HepG2 (cell line): ENCODE results near the gene MXD3. TPM values are rescaled to one million over a fixed set of nuclear protein-coding genes. Genes with fewer than 3 reads are reported as not detected.
A peak's percentile ranks its signal among the peaks of the same experiment; 100 is the strongest.

Experiments
- ATAD3A ChIP-seq: sonication (generic); formaldehyde crosslinking; IDR thresholded peaks from 2 replicates; pipeline ENCODE4 v1.4.0; 2020; ENCODE audit warnings: missing genetic modification reagents
- ATF7 ChIP-seq, 2 experiments: fragments of 450-650 bp in 1 of 2; sonication (generic) in 1 of 2; formaldehyde crosslinking in 1 of 2; IDR thresholded peaks; 2 replicates each; pipeline versions ENCODE4 v1.4.0 to v1.6.1; 2016 to 2020; ENCODE audit warnings: antibody characterized with exemption in 1 of 2, mild to moderate bottlenecking in 1 of 2, missing genetic modification reagents in 1 of 2
- ATF7-NPFF ChIP-seq: sonication (generic); formaldehyde crosslinking; IDR thresholded peaks from 2 replicates; pipeline ENCODE4 v1.8.1; 2023; ENCODE audit warnings: mild to moderate bottlenecking, low read depth, missing genetic modification reagents, moderate library complexity
- BRD4 ChIP-seq: sonication (generic); formaldehyde crosslinking; IDR thresholded peaks from 2 replicates; pipeline ENCODE4 v1.4.0; 2020; ENCODE audit warnings: missing genetic modification reagents
- CENPT ChIP-seq: sonication (generic); formaldehyde crosslinking; IDR thresholded peaks from 2 replicates; pipeline ENCODE4 v1.8.0; 2022; ENCODE audit warnings: low read depth, mild to moderate bottlenecking, moderate library complexity, missing genetic modification reagents
- FOXA1 ChIP-seq, 2 experiments: fragments of 450-650 bp in 1 of 2; sonication (generic) in 1 of 2; formaldehyde crosslinking in 1 of 2; IDR thresholded peaks; 2 replicates each; pipeline versions ENCODE4 v1.4.0 to v1.6.1; 2016 to 2020; ENCODE audit warnings: missing genetic modification reagents in 1 of 2
- FOXK2 ChIP-seq: fragments of 450-650 bp; IDR thresholded peaks from 2 replicates; pipeline ENCODE4 v1.6.1; 2016
- GABPB1 ChIP-seq: IDR thresholded peaks from 2 replicates; pipeline ENCODE4 v1.6.1; 2016; ENCODE audit warnings: mild to moderate bottlenecking, missing genetic modification reagents, moderate library complexity, missing compliant biosample characterization
- GFI1 ChIP-seq: sonication (generic); formaldehyde crosslinking; IDR thresholded peaks from 2 replicates; pipeline ENCODE4 v1.5.0; 2020; ENCODE audit warnings: missing genetic modification reagents, mild to moderate bottlenecking, borderline replicate concordance
- GLMP ChIP-seq: sonication (generic); formaldehyde crosslinking; IDR thresholded peaks from 2 replicates; pipeline ENCODE4 v1.9.0; 2021; ENCODE audit warnings: missing genetic modification reagents, mild to moderate bottlenecking, borderline replicate concordance
- MAFG ChIP-seq: sonication (generic); formaldehyde crosslinking; IDR thresholded peaks from 2 replicates; pipeline ENCODE4 v1.5.1; 2020; ENCODE audit warnings: mild to moderate bottlenecking, missing genetic modification reagents
- PBX3 ChIP-seq: sonication (generic); formaldehyde crosslinking; IDR thresholded peaks from 2 replicates; pipeline ENCODE4 v1.8.1; 2023; ENCODE audit warnings: missing genetic modification reagents, inconsistent platforms, borderline replicate concordance
- PHB2 ChIP-seq: fragments of 450-650 bp; IDR thresholded peaks from 2 replicates; pipeline ENCODE4 v1.6.1; 2018; ENCODE audit not compliant: partially characterized antibody
- SUZ12 ChIP-seq: fragments of 150-350 bp; IDR thresholded peaks from 2 replicates; pipeline ENCODE4 v1.6.1; 2014; ENCODE audit warnings: low read depth, low read length
- ZBTB25 ChIP-seq: IDR thresholded peaks from 2 replicates; pipeline ENCODE4 v1.6.1; 2018; ENCODE audit warnings: missing genetic modification reagents
- ZNF205 ChIP-seq: IDR thresholded peaks from 2 replicates; pipeline ENCODE4 v1.6.1; 2018; ENCODE audit warnings: missing biosample characterization, missing genetic modification reagents
- ZNF362 ChIP-seq: sonication (generic); formaldehyde crosslinking; IDR thresholded peaks from 2 replicates; pipeline ENCODE4 v1.4.0; 2020; ENCODE audit warnings: missing genetic modification reagents, mild to moderate bottlenecking, borderline replicate concordance
- ZNF552 ChIP-seq: sonication (generic); formaldehyde crosslinking; IDR thresholded peaks from 2 replicates; pipeline ENCODE4 v1.9.0; 2022; ENCODE audit warnings: missing genetic modification reagents, mild to moderate bottlenecking, borderline replicate concordance
- ZNF569 ChIP-seq: sonication (generic); formaldehyde crosslinking; IDR thresholded peaks from 2 replicates; pipeline ENCODE4 v1.5.0; 2020; ENCODE audit warnings: mild to moderate bottlenecking, missing genetic modification reagents, moderate library complexity, borderline replicate concordance
- ZNF597 ChIP-seq: sonication (generic); formaldehyde crosslinking; IDR thresholded peaks from 2 replicates; pipeline ENCODE4 v1.5.0; 2020; ENCODE audit warnings: missing genetic modification reagents
- ZNF660 ChIP-seq: sonication (generic); formaldehyde crosslinking; IDR thresholded peaks from 2 replicates; pipeline ENCODE4 v1.5.1; 2020; ENCODE audit warnings: mild to moderate bottlenecking, low read depth, missing genetic modification reagents, borderline replicate concordance
- ZNF878 ChIP-seq: sonication (generic); formaldehyde crosslinking; IDR thresholded peaks from 2 replicates; pipeline ENCODE4 v1.8.1; 2023; ENCODE audit warnings: mild to moderate bottlenecking, missing genetic modification reagents, moderate library complexity
- ZNF891 ChIP-seq: sonication (generic); formaldehyde crosslinking; IDR thresholded peaks from 2 replicates; pipeline ENCODE4 v1.5.0; 2020; ENCODE audit warnings: mild to moderate bottlenecking, missing genetic modification reagents
- polyA plus RNA-seq, 8 experiments: library from polyadenylated mRNA; depleted of rRNA in 3 of 8; stranded (reverse) in 7 of 8; unstranded in 1 of 8; fragments of >200 nt; fragmentation: Illumina TruSeq in 4 of 8; extraction: Trizol in 4 of 8; gene quantifications; 2 replicates each; pipeline versions ENCODE4 v1.2.1 to v1.2.3, GENCODE V29; 2011 to 2016; ENCODE audit warnings: low read depth in 4 of 8, missing spikeins in 1 of 8, mixed read lengths in 1 of 8; ENCODE audit not compliant: insufficient read depth in 1 of 8
- total RNA-seq, 5 experiments: library from RNA; depleted of rRNA; stranded (reverse); fragments of >200 nt; fragmentation: Illumina TruSeq; extraction: Trizol; gene quantifications; 2 replicates each; pipeline ENCODE4 v1.2.3, GENCODE V29; 2016; ENCODE audit warnings: low read depth in 1 of 5

Gene MXD3
- total and polyA plus RNA-seq, 2 of the 13 experiments (the other 11 are each of a cell fraction or from before 2014, with no cell fraction given), result 10.5 to 12.8 TPM

- 0 out of 2 replicates have a peak, but pooled peaks have one; percentile 47 for TF ChIP-seq ZNF878 (CRISPR knock-in tag)
- TF ChIP-seq ZNF362, result no peak
- no peak for TF ChIP-seq FOXA1 (IDR thresholded peaks at IDR 0.05)
- no peak for TF ChIP-seq FOXA1 (CRISPR knock-in tag; IDR thresholded peaks at IDR 0.05)
- no peak for TF ChIP-seq ATF7 (IDR thresholded peaks at IDR 0.05)
- no peak for TF ChIP-seq ATF7 (CRISPR knock-in tag; IDR thresholded peaks at IDR 0.05)
- TF ChIP-seq BRD4 (CRISPR knock-in tag), result no peak; the same call in 1 of the 2 replicates
- no peak; the same call in 1 of the 2 replicates for TF ChIP-seq ZBTB25
- no peak for TF ChIP-seq CENPT
- TF ChIP-seq GLMP (CRISPR knock-in tag), result no peak
- no peak for TF ChIP-seq PHB2
- TF ChIP-seq PBX3 (CRISPR knock-in tag), result peak; percentile 71; the same call in 1 of the 2 replicates
- no peak for TF ChIP-seq ZNF569 (CRISPR knock-in tag)
- peak; percentile 18; the same call in 1 of the 2 replicates for TF ChIP-seq GFI1
- peak; percentile 99 for TF ChIP-seq GABPB1 (CRISPR knock-in tag)
- no peak for TF ChIP-seq ZNF660 (CRISPR knock-in tag)
- no peak for TF ChIP-seq ZNF597 (CRISPR knock-in tag)
- no peak for TF ChIP-seq MAFG (CRISPR knock-in tag)
- no peak for TF ChIP-seq ATAD3A (CRISPR knock-in tag)
- TF ChIP-seq SUZ12, result peak; percentile 64
- no peak for TF ChIP-seq FOXK2
- TF ChIP-seq ZNF552, result no peak
- peak; percentile 65; the same call in 1 of the 2 replicates for TF ChIP-seq ZNF891
- TF ChIP-seq ATF7-NPFF, result peak; percentile 55; the same call in 1 of the 2 replicates
- 0 out of 2 replicates have a peak, but pooled peaks have one; percentile 22 for TF ChIP-seq ZNF205
These were observed 40.0 kb upstream of the MXD3 start, which contains the start of gene LMAN2 (continued) for GRCh38 chr5:177351392-177352329.
